Adrenal gland (tissue), 12 donors: ENCODE results near the gene IFIT1. TPM values are rescaled to one million over a fixed set of nuclear protein-coding genes. Genes with fewer than 3 reads are reported as not detected.
"Not testable (repeated sequence)": the region's sequence is repeated elsewhere in the genome, so short reads cannot be mapped to it uniquely, and the experiment has no call there.

Experiments
- DNase-seq, 7 donors: peaks; one replicate each; pipeline ENCODE4 v3.0.0-alpha.2; 2019 to 2020
- H3K27ac ChIP-seq, 5 donors: fragments of 200-600 bp; sonication (generic) in 4 of 5; 1 replicate in 3 of 5; 2 replicates in 2 of 5; pipeline versions ENCODE4 v1.5.1 to v1.8.0; 2016 to 2020; ENCODE audit warnings: mild to moderate bottlenecking in 1 of 5
- H3K27me3 ChIP-seq: fragments of 200-600 bp; 2 replicates; pipeline ENCODE4 v1.8.0; 2021
- H3K36me3 ChIP-seq, 2 donors: fragments of 200-600 bp; replicated peaks in 1 of 2; 1 replicate in 1 of 2; 2 replicates in 1 of 2; pipeline versions ENCODE4 v1.5.1 to v1.8.0; 2018 to 2022
- H3K4me1 ChIP-seq, 2 donors: fragments of 200-600 bp; replicated peaks in 1 of 2; 1 replicate in 1 of 2; 2 replicates in 1 of 2; pipeline versions ENCODE4 v1.5.1 to v1.8.0; 2018 to 2021
- H3K4me3 ChIP-seq, 4 donors: fragments of 200-600 bp; sonication (generic) in 3 of 4; one replicate each; pipeline ENCODE4 v1.5.1; 2016 to 2018
- H3K9me3 ChIP-seq, 3 donors: fragments of 200-600 bp; sonication (generic) in 1 of 3; replicated peaks in 1 of 3; 1 replicate in 2 of 3; 2 replicates in 1 of 3; pipeline versions ENCODE4 v1.5.1 to v1.8.0; 2016 to 2021
- POLR2A ChIP-seq, 2 donors: fragments of 450-650 bp; IDR thresholded peaks; one replicate each; pipeline ENCODE4 v1.6.1; 2017; ENCODE audit warnings: antibody characterized with exemption in 2 of 2, mild to moderate bottlenecking in 2 of 2, moderate library complexity in 1 of 2
- WGBS, 4 donors: extraction: QIAGEN DNeasy Blood & Tissue Kit in 2 of 4; methylation state at CpG; one replicate each; pipeline versions ENCODE4 v1.1.5 to v1.1.7; 2013 to 2017; 5-methylcytosine and 5-hydroxymethylcytosine counted together
- intact Hi-C, 2 donors: fragments of 100-400 bp; cut with DNase I; formaldehyde crosslinking; loops; one replicate each; pipeline versions ENCODE4 v1.14.1 to v1.15.0; 2022 to 2023
- polyA plus RNA-seq, 3 donors: library from polyadenylated mRNA; stranded (reverse); fragments of 200-250 nt in 2 of 3; fragments of 350-450 nt in 1 of 3; fragmentation: Illumina TruSeq in 1 of 3; extraction: RNeasy Lipid Tissue Mini Kit (QIAGEN cat#74804) in 1 of 3; gene quantifications; one replicate each; pipeline ENCODE4 v1.2.3, GENCODE V29; 2013 to 2014
- total RNA-seq, 9 donors: library from RNA; depleted of rRNA in 4 of 9; stranded (reverse); fragments of >200 nt in 4 of 9; fragments of 120-200 nt in 1 of 9; fragmentation: NEBNext Ultra II Directional in 1 of 9; extraction: Animal tissue kit (Norgen Biotek cat#: 25700) in 1 of 9; gene quantifications; one replicate each; pipeline versions ENCODE4 v1.1.0 to v1.2.4, GENCODE V29; 2013 to 2023
- TF ChIP-seq, protein P1 (sequence below), 6 experiments: fragments of 450-650 bp in 4 of 6; fragments of 200-600 bp in 2 of 6; sonication (generic) in 1 of 6; IDR thresholded peaks; 1 replicate in 5 of 6; 2 replicates in 1 of 6; pipeline versions ENCODE4 v1.5.1 to v1.8.0; 2016 to 2021; ENCODE audit warnings: antibody characterized with exemption in 6 of 6, mild to moderate bottlenecking in 2 of 6, moderate library complexity in 1 of 6
- donor health status: healthy with polysubstance abuse.
- donor health status: Bipolar disorder and iron deficiency.
- donor health status: DM: yes; HTN: yes; CAD: no.
- donor health status: DM: no; HTN: no; CAD: no.
- donor health status: DM: no; HTN: no; CAD: no.
- donor health status: DM: yes; HTN: yes; CAD: no.

The IFIT1 gene
- total and polyA plus RNA-seq, 12 donors: 20.9 to 168 (median 62.0) TPM

DNA sequence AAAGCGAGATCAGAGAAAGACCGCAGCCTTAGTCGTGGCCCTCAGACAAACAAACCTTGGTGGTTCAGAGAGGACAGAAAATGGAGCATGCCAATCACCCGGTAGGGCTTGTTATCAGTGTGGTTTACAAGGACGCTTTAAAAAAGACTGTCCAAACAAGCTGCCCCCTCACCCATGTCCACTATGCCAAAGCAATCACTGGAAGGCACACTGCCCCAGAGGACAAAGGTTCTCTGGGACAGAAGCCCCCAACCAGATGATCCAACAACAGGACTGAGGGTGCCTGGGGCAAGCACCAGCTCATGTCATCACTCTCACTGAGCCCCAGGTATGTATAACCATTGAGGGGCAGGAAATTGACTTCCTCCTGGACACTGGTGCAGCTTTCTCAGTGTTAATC, 16.9 kb downstream of the IFIT1 start:
- H3K9me3 ChIP-seq, intact Hi-C loops, H3K27me3 ChIP-seq, H3K4me1 ChIP-seq, H3K27ac ChIP-seq, H3K4me3 ChIP-seq, H3K36me3 ChIP-seq, DNase-seq: not testable (repeated sequence)
- WGBS, 4 donors: 62 to 72% (median 68%) methylated on average over 4 to 5 of the region's 5 CpGs

DNA sequence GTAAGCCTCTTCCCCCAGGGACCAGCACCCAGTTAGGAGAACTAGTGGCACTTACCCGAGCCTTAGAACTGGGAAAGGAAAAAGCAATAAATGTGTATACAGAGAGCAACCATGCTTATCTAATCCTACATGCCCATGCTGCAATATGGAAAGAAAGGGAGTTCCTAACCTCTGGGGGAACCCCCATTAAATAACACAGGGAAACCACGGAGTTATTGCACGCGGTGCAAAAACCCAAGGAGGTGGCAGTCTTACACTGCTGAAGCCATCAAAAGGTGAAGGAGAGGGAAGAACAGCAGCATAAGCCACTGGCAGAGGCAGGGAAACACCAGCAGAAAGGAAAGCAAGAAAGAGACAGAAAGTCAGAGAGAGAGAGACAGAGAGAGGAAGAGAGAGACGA, 18.1 kb downstream of the IFIT1 start:
- DNase-seq, intact Hi-C loops, H3K9me3 ChIP-seq, H3K27ac ChIP-seq, H3K36me3 ChIP-seq, H3K4me3 ChIP-seq, H3K27me3 ChIP-seq, H3K4me1 ChIP-seq: not testable (repeated sequence)
- WGBS, 4 donors: 88 to 94% (median 91%) methylated on average over 5 of the region's 5 CpGs

DNA sequence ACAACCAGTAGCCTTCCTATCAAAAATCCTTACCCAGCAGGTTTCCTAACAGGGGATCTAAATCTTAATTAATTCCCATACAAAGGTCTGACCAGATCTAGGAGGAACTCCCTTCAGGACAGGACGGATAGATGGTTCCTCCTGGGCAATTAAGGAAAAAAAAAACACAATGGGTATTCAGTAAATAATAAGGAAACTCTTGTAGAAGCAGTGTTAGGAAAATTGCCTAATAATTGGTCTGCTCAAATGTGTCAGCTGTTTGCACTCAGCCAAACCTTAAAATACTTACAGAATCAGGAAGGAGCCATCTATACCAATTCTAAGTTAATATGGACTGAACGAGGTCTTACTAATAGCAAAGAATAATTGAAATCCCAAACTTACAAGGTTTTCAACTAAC, 18.7 kb downstream of the IFIT1 start:
- H3K27ac ChIP-seq, H3K9me3 ChIP-seq, H3K36me3 ChIP-seq, intact Hi-C loops, DNase-seq, H3K27me3 ChIP-seq, H3K4me3 ChIP-seq: not testable (repeated sequence)
- 75 to 80% (median 77%) methylated on average over 2 of the region's 2 CpGs for WGBS, 4 donors
- H3K4me1 ChIP-seq: peaks cover 9 to 15% of the 10 kb centered on the region in 2 donors

DNA sequence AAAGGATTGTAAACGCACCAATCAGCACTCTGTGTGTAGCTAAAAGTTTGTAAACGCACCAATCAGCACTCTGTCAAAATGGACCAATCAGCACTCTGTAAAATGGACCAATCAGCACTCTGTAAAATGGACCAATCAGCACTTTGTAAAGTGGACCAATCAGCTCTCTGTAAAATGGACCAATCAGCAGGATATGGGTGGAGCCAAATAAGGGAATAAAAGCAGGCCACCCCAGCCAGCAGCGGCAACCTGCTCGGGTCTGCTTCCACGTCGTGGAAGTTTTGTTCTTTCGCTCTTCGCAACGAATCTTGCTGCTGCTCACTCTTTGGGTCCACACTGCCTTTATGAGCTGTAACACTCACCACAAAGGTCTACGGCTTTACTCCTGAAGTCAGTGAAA, 19.9 kb downstream of the IFIT1 start:
- H3K4me1 ChIP-seq: peaks cover 14 to 27% of the 10 kb centered on the region in 2 donors
- 88 to 97% (median 93%) methylated on average over 10 of the region's 10 CpGs for WGBS, 4 donors
- intact Hi-C loops, DNase-seq, H3K36me3 ChIP-seq, H3K4me3 ChIP-seq, H3K27ac ChIP-seq, H3K9me3 ChIP-seq, H3K27me3 ChIP-seq: not testable (repeated sequence)

DNA sequence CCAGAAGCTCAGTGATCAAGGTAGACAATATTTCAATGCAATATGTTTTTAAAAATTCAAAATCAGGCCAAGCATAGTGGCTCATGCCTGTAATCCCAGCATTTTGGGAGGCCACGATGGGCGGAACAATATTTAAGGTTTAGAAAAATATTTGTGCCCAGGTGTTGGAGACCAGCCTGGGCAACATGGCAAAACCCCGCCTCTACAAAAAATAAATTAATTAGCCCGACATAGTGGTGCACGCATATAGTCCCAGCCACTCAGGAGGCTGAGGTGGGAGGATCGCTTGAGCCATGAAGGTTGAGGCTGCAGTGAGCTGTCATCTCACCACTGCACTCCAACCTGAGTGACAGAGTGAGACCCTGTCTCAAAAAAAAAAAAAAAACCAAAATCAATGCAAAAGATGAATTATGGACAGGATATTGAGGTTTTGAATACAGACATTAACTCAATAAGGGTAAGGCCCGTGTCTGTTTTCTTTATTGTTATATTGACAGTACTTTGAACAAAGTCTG, 21.0 kb downstream of the IFIT1 start:
- Histone ChIP-seq H3K36me3 (no peaks in the 10 kb centered on the region), H3K27me3 (no peaks in the 10 kb centered on the region), H3K27ac (peak overlapping the region; percentile 84 to 98 (median 94)), H3K4me3 (peak overlapping the region in 1 of 4 donors; percentile 67), H3K4me1 (peaks cover 14 to 38% of the 10 kb centered on the region in 2 donors), H3K9me3 (no peaks in the 10 kb centered on the region)
- DNase-seq: no peak
- intact Hi-C loops: no loop called here
- no peak for TF ChIP-seq POLR2A (IDR thresholded peaks at IDR 0.05)
- TF ChIP-seq, protein P1, sequence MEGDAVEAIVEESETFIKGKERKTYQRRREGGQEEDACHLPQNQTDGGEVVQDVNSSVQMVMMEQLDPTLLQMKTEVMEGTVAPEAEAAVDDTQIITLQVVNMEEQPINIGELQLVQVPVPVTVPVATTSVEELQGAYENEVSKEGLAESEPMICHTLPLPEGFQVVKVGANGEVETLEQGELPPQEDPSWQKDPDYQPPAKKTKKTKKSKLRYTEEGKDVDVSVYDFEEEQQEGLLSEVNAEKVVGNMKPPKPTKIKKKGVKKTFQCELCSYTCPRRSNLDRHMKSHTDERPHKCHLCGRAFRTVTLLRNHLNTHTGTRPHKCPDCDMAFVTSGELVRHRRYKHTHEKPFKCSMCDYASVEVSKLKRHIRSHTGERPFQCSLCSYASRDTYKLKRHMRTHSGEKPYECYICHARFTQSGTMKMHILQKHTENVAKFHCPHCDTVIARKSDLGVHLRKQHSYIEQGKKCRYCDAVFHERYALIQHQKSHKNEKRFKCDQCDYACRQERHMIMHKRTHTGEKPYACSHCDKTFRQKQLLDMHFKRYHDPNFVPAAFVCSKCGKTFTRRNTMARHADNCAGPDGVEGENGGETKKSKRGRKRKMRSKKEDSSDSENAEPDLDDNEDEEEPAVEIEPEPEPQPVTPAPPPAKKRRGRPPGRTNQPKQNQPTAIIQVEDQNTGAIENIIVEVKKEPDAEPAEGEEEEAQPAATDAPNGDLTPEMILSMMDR (IDR thresholded peaks at IDR 0.05): no peak
- 78 to 87% (median 85%) methylated on average over 7 of the region's 7 CpGs for WGBS, 4 donors

DNA sequence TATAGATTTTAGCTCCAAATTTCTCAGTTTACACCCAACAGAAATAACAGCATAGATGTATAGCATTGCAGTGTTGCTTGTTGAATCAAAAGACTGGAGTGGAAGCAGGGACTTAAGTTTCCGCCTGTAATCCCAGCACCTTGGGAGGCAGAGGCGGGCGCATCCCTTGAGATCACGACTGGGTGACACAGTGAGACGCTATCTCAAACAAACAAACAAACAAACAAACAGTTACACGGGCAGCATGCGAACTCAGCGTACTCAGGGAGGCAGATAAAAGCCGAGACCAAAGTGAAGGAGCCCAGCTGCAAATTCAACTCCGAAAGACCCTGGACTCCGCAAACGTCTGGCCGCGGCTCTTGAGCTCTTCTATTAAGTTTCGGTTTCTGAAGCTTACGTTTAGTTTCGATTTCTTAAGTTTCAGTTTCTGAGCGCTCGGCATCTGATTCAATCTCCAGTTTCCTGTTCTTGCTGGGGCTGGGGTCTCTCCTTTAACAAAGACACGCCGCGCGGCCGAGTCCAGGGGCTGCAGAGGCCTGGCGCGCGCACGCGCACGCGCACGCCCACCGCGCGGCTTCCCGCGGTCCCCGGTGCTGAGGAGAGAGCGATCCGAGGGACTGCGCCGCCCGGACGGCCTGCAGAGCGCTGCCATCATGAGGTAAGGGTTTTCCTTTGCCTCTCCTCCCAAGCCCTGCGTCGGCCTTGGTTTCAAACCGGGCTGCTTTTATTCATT, 21.9 kb downstream of the IFIT1 start, which contains the start of gene IFIT5:
Gene IFIT5, plus strand, starts transcription at position 423 of the 733 bp plus-strand sequence. Its CDS starts 231 bp downstream, at position 654.
- H3K27ac ChIP-seq: peak within 1 kb of the TSS; percentile 84 to 98 (median 94)
- peaks cover 14 to 45% of the 10 kb centered on the region in 2 donors for H3K4me1 ChIP-seq
- intact Hi-C loops: no loop called here
- H3K27me3 ChIP-seq: no peaks in the 10 kb centered on the region
- TF ChIP-seq POLR2A (IDR thresholded peaks at IDR 0.05): peak in 1 of 2 donors; percentile 62
- TF ChIP-seq, protein P1 (IDR thresholded peaks at IDR 0.05): no peak
- 0 to 1% (median 0%) methylated on average over 24 to 48 of the region's 48 CpGs for WGBS, 4 donors
- peak; percentile 68 to 83 (median 70) for DNase-seq
- H3K36me3 ChIP-seq: no peaks in the 10 kb centered on the region
- H3K4me3 ChIP-seq: peak within 1 kb of the TSS; percentile 52 to 96 (median 78)
- no peaks in the 10 kb centered on the region for H3K9me3 ChIP-seq
